Measurements from ENCODE around the gene CLIC5. TPM values are rescaled to one million over a fixed set of nuclear protein-coding genes. Genes with fewer than 3 reads are reported as not detected.

The CLIC5 gene
- total and polyA plus RNA-seq, 2 of the 8 experiments (the other 6 are each of a cell fraction or from before 2014, with no cell fraction given) = 0.12 to 0.15 TPM

DNA sequence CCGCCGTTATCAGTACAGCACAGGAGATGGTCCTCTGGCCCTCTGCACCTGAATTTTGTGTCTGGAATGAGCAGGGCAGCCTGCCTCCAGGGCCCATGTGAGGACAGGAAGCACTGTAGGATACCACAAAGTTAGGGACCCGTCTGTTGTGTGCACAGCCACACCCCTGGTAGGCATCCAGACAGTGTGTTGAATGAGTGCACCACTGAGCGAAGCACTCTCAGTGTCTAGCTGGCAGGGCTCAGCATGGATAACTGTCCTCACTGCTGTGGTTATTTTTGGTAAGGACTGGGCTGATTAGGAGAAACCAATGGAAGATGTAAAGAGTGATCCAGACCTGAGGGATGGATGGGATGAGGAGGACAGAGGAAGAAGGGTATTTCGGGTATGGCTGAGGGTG is 178.7 kb downstream of the CLIC5 start:
- Histone ChIP-seq H2BK15ac (ENCODE audit: low read length) (no peak overlapping the region), H4K20me1 (replicated peaks in 1 of 2; ENCODE audit: control insufficient read depth in 1 of 2, insufficient read depth in 2 of 2, low read length in 2 of 2) (no peaks in the 10 kb centered on the region), H3K79me1 (ENCODE audit: low read depth, low read length) (no peaks in the 10 kb centered on the region), H3K56ac (replicated peaks; ENCODE audit: insufficient read length, low read depth, low read length) (no peak overlapping the region), H3K79me2 (ENCODE audit: control insufficient read depth in 1 of 2, insufficient read depth in 2 of 2, low read length in 2 of 2) (no peaks in the 10 kb centered on the region), H3K4me1 (replicated peaks in 1 of 4; ENCODE audit: control insufficient read depth in 3 of 4, insufficient read depth in 4 of 4, low read length in 3 of 4) (no peaks in the 10 kb centered on the region), H3K36me3 (ENCODE audit: control insufficient read depth in 2 of 4, insufficient read depth in 4 of 4, low read length in 3 of 4) (no peaks in the 10 kb centered on the region), H2AFZ (ENCODE audit: low read length) (no peak overlapping the region), H2BK120ac (replicated peaks; ENCODE audit: low read depth, low read length) (no peak overlapping the region), H2AK5ac (ENCODE audit: low read depth, low read length) (no peak overlapping the region), H3K23ac (ENCODE audit: insufficient read length) (no peak overlapping the region), H3K23me2 (ENCODE audit: low read depth, low read length) (peaks cover 1% of the 10 kb centered on the region; the same call in 1 of the 2 replicates), H4K91ac (replicated peaks; ENCODE audit: insufficient read length, low read length) (no peak overlapping the region), H3K9ac (replicated peaks in 1 of 4; ENCODE audit: extremely low read depth in 1 of 4, low read depth in 3 of 4, low read length in 3 of 4) (no peak overlapping the region), H2BK20ac (ENCODE audit: low read length) (no peak overlapping the region), H3K18ac (ENCODE audit: extremely low read depth, low read length) (no peak overlapping the region), H2BK12ac (ENCODE audit: low read depth, low read length) (no peak overlapping the region), H4K8ac (ENCODE audit: extremely low read depth, insufficient read depth, low read length) (no peak overlapping the region), H3K9me3 (ENCODE audit: insufficient read depth in 2 of 2, low read depth in 1 of 2, low read length in 1 of 2) (no peaks in the 10 kb centered on the region), H3K27me3 (replicated peaks in 1 of 4; ENCODE audit: control insufficient read depth in 3 of 4, extremely low read depth in 1 of 4, insufficient read depth in 3 of 4, low read length in 3 of 4) (no peaks in the 10 kb centered on the region), H2BK5ac (ENCODE audit: low read depth, low read length) (no peak overlapping the region), H3K14ac (ENCODE audit: insufficient read length) (no peak overlapping the region), H3K4me3 (ENCODE audit: extremely low read depth in 1 of 4, insufficient read depth in 2 of 4, low read depth in 3 of 4, low read length in 4 of 4) (no peak overlapping the region), H3K4me2 (ENCODE audit: insufficient read depth in 1 of 2, low read depth in 2 of 2, low read length in 2 of 2) (no peak overlapping the region), H3K4ac (replicated peaks; ENCODE audit: insufficient read length, low read depth, low read length) (no peak overlapping the region), H3K27ac (ENCODE audit: low read depth, low read length) (no peak overlapping the region), H4K5ac (ENCODE audit: insufficient read length, low read depth, low read length) (no peak overlapping the region)
- DNase-seq (ENCODE audit: low read depth in 1 of 2, low spot score in 2 of 2) = no peak
- CTCF ChIA-PET (ENCODE audit: partially characterized antibody) = interaction anchor here (1.0 kb wide), 1 partner anchor 46 kb away, joined by 3 read pairs; no protein-coding TSS in a partner anchor
- FAIRE-seq = no peak
- POLR2A ChIA-PET (ENCODE audit: partially characterized antibody) = no interaction called here
- 92% methylated on average over 5 of the region's 5 CpGs; no CpG with 5 or more reads in 1 of the 2 experiments for WGBS, 2 experiments (ENCODE audit: extremely low coverage in 1 of 2, insufficient coverage in 1 of 2, insufficient read length in 1 of 2, insufficient replicate concordance in 2 of 2, low coverage in 1 of 2, low lambda C conversion rate in 2 of 2, missing lambda C conversion rate in 1 of 2)
- TF ChIP-seq KDM1A (IDR thresholded peaks at IDR 0.05; ENCODE audit: borderline replicate concordance, low read length) (no peak), SUZ12 (IDR thresholded peaks at IDR 0.05; ENCODE audit: low read length) (no peak), TAF1 (IDR thresholded peaks at IDR 0.05; ENCODE audit: low read depth, low read length) (no peak), RXRA (IDR thresholded peaks at IDR 0.05; ENCODE audit: insufficient read depth, low read depth, low read length) (no peak), BACH1 (IDR thresholded peaks at IDR 0.05; ENCODE audit: low read length) (no peak), CEBPB (IDR thresholded peaks at IDR 0.05; ENCODE audit: low read depth, low read length) (no peak), ZNF274 (IDR thresholded peaks at IDR 0.05; ENCODE audit: borderline replicate concordance, extremely low read depth, low read length) (no peak)
- TF ChIP-seq, protein P1, sequence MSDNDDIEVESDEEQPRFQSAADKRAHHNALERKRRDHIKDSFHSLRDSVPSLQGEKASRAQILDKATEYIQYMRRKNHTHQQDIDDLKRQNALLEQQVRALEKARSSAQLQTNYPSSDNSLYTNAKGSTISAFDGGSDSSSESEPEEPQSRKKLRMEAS (IDR thresholded peaks at IDR 0.05) = no peak

Measured in H1 (cell line).